Stimulated activated CD8-positive, alpha-beta memory T cell treated with anti-CD3 and anti-CD28 coated beads, Interleukin-4, amount 100 ng/mL, for 48 hours (primary cell): ENCODE results near the gene PEX13.
"Not testable (repeated sequence)": the region's sequence is repeated elsewhere in the genome, so short reads cannot be mapped to it uniquely, and the experiment has no call there.

Experiments used
- DNase-seq: peaks from one replicate; pipeline ENCODE4 v3.0.0-alpha.2; 2020

Gene PEX13

DNA sequence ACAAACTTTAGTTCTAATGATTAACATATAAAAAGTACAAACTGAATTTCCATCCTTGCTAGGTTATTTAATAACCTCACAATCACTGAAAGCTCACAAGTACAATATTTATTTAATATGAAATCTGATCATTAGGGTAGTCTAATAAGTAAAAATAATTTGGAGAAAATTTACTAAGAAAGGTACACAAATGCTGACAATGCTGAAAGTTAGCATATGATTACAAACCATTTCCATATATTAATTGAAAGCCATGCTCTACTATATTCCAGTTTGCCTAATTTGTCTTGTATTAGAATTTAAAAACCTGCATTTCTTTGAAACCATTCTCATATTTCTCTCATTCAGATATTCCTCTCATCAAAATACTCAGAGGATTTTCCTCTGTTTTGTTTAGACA lies 8.2 kb upstream of the PEX13 start:
- DNase-seq: no peak

DNA sequence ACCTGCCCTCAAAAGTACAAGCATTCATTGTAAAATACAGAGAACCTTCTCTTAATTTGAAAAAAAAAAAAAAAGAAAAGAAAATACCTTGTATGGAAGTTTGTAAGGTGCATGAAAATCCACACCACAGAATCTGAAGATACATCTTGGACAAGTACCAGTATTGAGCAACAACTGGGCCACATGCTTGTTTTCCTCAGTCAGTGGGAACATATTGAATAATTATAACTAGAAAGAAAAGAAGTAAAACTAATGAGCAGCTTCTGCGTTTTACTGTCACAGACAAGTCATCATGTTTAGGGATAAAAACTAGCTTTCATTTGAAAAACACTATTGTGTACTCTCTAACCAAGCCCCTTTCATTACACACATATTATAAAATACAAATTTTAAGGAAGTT lies 5.8 kb upstream of the PEX13 start:
- DNase-seq: no peak

DNA sequence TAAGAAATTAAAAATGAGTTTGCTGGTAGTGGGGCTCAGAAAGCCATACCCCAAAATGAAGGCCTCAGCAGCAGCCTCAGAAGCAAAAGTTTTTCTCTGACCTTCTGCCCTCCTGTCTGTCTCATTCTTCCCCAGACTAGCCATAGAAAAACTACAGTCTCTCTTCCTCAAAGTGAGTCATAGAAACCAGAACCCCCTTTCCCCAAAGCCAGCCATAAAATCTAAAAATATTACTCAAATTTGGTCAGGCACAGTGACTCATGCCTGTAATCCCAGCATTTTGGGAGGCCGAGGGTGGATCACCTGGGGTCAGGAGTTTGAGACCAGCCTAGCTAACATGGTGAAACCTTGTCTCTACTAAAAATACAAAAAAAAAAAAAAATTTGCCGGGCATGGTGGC lies 5.2 kb upstream of the PEX13 start:
- peak; percentile 44 for DNase-seq

DNA sequence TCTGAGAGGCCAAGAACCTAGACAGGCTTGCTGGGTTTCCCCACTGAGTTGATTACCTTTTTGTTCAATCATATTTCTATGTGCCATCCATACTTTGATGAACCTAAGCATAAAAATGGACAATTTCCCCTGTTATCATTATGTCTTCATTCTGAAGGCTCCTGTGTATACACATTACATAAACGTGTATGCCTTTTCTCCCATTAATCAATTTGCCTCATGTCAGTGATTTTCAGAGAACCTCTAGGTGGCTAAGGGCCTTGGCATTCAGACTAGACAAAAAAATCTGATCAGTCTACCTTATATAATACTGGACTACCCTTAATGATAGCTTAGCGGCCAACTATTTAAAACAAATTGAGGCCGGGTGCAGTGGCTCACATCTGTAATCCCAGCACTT lies 4.1 kb upstream of the PEX13 start:
- no peak for DNase-seq

DNA sequence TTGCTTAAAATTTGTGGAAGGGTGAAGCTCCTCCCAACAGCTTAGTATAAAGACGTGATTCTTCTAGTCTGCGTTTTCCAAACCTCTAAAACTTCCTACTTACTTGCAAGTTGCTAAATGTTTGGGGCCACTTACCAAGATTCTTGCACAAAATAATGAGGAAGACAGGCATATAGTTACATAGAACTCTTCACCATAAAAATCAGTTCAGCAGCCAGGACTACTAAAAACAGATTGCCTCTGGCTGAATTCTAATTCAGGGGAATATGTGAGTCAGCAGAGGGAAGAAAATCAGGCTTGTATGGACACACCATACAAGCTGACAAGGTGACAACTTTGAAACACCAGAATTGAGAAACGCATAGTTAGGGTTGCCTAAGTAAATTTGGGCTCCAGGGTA lies 2.8 kb upstream of the PEX13 start:
- no peak for DNase-seq

DNA sequence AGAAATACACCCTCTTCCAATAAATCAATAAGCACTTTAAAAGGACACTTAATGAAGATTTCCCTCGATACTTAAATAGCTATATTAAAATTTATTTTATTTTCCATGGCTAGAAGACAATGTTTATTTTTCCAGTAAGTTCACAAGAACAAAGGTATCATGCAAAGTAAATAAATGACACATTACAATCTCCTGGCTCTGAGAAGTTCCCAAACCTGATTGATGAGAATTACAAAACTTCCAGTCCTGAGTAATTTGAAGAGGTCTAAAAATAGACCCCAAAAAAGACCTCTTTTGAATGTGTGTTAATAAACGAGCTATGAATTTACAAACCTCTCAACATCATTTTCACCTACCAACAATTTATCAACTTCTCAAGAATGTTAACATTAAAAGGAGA lies 1.5 kb upstream of the PEX13 start:
- no peak for DNase-seq

DNA sequence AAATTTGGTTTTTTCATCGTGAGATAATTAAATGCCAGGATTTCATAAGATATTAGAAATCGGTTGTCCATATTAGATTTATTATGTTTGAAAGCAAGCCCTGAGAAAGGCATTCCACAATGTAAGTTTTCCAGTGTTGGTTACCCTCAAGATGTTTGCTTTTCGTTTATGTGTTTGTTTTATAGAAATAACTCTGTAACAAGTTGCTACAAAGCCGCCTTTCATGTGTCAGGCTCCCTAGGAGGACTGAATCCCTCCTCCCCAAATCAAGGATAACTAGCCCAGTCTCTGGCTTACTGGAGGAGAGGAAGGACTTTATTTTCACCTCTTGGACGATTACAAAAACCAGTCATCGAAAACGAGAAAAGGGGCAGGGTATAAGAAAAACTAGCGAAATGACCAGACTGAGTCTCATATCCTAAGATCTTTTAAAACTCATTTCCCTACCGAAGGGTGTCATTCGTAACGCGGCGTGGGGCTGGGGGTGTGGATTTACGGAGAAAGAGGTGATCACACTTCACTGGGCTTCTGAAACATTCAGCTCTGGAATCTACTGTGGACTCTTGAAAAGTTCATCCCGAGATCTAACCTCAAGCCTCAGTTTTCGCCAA lies 1.0 kb upstream of the PEX13 start:
- DNase-seq: peak; percentile 71

DNA sequence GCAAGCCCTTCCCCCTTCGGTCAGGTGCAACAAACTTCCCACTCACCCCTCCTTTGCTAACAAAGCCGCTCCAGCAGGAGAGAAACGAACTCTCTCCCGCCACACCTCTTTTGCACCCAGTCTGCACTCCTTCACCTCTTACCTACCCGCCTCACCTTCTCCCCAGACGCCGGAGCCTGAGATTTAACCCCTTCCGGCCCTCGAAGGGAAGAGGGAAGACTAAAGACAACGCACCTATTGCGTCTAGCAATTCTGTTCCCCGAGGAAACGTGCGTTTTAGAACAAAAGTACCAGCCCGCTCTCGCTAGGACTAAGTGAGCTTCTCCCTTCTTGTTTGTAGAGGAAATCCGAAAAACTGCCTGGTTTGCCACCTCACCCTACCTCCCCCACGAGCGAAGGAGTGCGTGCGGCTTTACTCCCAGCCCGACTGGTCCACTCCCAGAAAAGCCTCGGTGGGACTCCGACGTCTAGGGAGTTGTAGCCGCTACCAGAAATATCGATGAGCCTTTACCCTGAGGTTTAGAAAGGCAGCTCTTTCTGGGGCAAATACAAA lies 441 bp upstream of the PEX13 start:
- DNase-seq: peak; percentile 81

DNA sequence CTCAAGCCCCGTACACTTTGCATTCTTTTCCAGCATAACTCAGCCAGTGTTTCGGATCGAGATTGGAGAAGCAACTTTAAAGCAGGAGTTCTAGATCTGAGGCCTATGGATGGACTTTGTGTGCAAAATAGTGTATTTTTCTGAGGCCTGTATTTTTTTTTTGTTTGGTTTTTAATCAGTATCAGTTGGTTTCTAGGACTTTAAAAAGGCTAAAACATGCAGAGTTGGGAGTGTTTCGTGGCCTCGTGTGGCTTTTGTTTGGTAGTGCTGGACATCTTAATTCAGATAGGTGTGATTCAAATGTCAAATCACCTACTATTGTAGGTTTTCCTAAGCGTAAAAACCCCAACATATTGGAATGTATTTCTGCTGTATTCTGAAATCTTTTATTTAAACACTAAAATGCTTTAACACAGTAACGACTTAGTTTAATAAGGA lies 817 bp downstream of the PEX13 start:
- no peak for DNase-seq

DNA sequence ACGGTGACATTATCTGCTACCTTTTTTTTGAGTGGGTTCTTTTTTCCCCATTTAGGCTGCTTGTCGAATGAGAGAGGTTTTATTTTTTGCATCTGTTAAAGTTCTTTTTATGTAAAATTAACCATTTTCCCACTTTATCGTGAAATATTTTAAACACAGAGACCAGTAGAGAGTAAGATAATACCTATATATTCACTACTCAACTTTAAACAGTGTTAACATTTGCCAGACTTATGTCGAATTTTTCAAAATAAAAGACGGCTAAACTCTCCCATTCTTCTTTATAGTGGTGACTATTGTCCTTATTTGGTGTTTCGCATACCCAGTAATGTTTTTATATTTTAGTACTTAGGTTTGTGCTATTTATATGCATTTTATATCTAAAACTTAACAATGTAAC lies 1.3 kb downstream of the PEX13 start:
- DNase-seq: no peak

DNA sequence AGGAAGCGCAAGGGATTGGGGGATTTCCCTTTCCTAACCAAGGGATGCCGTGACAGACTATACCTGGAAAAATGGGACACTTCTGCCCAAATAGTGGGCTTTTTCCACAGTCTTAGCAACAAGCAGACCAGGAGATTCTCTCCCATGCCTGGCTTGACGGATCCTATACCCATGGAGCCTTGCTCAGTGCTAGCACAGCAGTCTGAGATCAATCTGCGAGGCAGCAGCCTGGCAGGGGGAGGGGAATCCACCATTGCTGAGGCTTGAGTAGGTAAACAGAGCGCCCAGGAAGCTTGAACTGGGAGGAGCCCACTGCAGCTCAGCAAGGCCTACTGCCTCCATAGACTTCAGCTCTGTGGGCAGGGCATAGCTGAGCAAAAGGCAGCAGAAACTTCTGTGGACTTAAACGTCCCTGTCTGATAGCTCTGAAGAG lies 3.7 kb downstream of the PEX13 start:
- DNase-seq: no peak

DNA sequence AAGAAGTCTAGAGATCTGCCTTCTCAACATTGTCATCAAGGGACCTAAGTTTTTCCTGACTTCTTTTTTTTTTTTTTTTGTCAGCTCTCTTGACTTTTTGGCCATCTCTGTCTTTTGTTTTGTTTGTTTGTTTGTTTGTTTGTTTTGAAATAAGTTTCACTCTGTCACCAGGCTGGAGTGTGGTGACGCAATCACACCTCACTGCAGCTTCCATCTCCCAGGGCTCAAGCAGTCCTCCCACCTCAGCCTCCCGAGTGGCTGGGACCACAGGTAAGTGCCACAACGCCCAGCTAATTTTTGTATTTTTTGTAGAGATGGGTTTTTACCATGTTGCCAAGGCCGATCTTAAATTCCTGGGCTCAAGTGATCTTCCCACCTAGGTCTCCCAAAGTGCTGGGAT lies 6.2 kb downstream of the PEX13 start:
- DNase-seq: no peak

DNA sequence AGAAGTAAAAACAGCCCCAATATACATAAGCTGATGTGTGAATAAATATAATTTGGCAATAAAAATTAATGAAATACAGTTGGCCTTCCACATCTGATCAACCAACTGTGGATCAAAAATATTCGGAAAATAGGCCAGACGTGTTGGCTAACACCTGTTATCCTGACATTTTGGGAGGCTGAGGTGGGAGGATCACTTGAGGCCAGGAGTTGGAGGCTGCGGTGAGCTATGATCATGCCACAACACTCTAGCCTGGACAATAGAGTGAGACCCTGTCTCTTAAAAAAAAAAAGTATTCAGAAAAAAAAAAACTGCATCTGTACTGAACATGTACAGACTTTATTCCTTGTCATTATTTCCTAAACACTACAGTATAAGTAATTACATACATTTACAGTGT lies 12.0 kb downstream of the PEX13 start:
- DNase-seq: no peak

DNA sequence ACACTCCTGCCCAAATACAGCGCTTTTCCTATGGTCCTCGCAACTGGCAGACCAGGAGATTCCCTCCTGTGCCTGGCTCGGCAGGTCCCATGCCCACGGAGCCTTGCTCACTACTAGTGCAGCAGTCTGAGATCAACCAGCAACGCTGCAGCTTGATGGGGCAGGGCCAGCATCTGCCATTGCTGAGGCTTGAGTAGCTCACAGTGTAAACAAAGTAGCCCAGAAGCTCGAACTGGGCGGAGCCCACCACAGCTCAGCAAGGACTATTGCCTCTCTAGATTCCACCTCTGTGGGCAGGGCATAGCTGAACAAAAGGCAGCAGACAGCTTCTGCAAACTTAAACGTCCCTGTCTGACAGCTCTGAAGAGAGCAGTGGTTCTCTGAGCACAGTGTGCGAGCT lies 17.1 kb downstream of the PEX13 start:
- not testable (repeated sequence) for DNase-seq

DNA sequence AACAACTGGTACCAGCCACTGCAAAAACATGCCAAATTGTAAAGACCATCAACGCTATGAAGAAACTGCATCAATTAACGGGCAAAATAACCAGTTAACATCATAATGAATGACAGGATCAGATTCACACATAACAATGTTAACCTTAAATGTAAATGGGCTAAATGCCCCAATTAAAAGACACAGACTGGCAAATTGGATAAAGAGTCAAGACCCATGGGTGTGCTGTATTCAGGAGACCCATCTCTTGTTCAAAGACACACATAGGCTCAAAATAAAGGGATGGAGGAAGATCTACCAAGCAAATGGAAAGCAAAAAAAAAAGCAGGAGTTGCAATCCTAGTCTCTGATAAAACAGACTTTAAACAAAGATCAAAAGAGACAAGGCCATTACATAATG lies 19.1 kb downstream of the PEX13 start:
- DNase-seq: not testable (repeated sequence)

DNA sequence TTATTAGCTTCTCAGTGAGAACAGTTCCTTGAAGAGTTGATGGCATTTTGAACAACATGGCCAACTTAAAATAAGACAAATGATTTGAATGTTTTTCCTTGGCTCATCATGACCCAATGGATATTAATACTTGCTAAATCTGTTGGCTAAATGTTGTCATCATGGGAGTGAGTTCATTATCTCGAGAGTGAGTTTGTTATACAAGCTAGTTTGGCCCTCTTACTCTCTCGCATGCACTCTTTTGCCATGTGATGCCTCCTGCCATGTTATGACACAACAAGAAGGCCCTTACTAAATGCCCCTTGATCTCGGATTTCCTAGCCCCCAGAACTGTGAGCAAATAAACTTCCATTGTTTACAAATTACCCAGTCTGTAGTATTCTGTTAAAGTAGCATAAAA lies 25.3 kb downstream of the PEX13 start:
- no peak for DNase-seq

DNA sequence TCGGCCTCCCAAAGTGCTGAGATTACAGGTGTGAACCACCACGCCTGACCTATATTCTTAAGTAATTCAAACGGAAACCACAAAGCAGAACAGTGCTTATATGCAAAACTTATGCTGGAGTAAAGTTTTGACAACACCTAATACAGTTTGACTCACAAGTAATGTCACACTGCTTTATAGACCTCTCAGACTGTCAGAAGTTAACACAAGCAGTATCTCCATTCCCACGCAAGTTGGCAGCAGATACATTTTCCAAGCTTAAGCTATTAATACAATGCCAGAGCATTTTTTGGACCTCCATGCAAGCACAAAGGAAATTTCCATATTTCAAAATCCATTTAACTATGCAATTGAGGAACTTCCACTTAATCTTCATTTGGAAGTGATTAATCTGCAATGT lies 27.1 kb downstream of the PEX13 start:
- DNase-seq: no peak

DNA sequence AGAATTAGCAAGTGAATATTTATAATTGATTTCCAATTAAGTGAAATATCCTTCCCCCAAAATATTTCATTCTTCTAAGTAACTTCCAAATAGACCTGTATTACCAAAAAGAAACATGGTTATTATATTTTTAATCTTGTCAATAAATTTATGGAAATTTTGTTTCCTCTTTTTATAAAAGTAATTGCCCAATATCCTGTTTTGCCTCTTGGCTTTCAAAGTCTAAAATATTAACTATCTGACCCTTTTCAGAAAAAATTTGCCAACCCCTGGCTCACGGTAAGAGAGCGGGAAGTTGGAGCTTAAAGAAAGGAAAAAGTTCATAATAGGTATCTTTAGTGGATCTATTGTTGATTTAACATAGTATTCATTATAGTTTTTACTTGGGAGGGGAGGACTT lies 27.7 kb downstream of the PEX13 start:
- no peak for DNase-seq

DNA sequence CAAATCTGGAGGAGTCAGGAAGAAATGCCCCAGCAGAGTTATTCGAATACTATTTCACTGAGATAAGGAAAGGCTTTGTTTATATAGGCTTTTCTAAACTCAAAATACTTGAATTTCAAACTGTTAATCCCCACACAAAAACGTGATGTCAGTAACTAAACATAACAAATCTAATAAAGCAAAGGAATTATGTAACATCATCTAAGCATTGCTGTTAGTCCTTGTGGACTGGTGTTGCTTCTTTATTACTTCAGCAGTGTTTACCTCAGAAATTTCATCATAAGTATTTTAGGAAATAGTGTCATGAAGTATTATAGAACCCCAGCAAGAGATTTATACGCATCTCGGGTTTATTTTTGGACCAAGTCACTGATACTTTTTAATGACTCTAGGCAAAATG lies 28.5 kb downstream of the PEX13 start:
- no peak for DNase-seq

DNA sequence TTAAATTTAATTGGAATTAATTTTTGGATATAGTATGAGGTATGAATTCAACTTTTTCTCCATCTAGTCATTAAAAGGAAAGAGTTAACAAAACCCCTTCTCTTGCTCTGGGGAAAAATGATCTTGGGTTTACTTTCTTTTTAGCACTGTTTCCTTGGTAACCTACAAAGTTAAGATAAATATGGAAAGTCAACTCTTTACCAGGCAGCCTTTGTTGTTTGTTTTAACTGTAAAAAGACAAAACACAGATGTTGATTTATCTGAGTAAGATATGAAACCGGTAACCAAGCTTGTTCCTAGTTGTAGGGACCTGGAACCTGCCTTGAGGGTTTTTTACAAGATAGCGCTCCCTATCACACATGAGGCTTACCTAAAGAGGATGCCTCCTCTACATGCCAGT lies 38.0 kb downstream of the PEX13 start:
- DNase-seq: no peak

DNA sequence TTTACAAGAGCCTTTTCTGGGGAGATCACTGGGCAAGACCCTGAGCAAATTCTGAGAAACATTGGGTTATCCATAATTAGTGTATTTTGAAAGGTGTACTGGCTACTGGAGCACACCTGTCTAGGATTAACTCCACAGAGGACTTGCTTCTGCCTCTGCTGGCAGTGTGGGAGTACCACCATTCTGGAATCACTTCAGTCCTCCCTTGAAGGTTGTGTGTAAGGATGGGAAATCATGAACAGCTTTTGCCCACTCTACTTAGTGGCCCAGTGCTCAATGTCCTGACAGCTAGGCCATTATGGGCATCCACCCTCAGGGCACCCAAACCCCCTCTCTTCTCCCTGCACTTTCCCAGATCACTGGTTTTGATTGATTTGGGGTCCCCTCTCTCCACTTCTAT lies 40.0 kb downstream of the PEX13 start:
- DNase-seq: no peak

DNA sequence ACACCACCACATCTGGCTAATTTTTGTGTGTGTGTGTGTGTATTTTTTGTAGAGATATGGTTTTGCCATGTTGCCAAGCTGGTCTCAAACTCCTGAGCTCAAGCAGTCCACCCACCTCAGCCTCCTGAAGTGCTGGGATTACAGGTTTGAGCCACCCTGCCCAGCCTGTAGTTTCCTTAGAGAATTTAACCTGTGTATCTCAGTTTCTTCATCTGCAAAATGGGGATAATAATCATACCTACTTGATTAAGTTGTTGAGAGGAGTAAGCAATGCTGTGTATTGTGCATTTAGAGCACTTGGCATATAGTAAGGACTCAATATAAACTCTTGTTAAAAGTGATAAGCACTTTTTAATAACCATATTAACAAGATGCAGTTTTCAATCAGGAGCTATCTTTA lies 41.9 kb downstream of the PEX13 start:
- no peak for DNase-seq

DNA sequence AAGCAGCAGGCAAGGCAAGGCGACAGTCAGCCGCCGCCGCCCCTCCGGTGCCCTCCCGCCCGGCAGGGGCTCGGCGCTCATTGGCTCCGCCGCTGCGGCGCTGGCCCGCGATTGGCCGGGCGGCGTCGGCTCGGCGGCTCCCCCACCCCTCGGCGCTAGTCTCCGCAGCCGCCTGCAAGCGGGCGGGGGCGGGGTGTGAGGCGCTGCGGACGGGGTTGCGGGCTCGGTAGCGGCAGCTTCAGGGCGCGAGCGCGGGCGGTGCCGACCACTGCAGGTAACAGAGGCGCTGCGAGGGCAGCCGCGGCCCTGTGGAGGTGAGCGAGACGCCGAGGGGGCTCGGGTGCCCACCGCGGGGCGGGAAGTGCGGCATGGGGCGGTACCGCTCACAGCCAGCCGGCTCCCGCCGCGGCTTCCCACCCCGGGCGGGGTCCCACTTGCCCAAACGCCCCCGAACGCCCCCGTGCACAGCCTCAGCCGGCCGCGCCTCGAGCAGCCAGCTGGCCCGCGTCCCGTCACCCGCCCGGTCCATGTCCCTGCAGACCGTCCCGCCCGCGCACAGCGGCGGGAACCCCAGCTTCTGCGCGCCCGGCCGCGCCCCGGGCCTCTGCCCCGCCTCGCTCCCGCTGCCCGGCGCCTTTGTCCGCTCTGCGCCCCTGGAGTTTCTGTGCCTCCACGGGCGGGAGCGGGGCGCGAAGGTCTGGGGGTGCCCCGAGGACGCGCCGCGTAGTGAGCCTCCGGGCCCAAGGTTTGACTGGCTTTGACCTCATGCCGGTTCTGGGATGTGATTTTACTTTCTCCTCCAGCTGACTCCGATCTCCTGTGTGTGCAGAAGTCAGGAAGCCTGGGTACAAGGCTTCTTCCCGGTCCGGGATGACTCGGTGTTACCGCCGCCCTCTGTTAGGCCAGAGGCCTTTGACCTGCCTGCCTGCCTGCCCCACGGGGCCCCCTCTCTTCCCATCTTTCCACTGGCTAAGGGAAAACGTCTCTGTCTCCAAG lies 48.5 kb downstream of the PEX13 start, which contains the start of gene SANBR:
Gene SANBR, plus strand, starts transcription at position 158 of the 996 bp plus-strand sequence. CDS start 4,480 bp downstream, outside the sequence.
- peak; percentile 84 for DNase-seq

DNA sequence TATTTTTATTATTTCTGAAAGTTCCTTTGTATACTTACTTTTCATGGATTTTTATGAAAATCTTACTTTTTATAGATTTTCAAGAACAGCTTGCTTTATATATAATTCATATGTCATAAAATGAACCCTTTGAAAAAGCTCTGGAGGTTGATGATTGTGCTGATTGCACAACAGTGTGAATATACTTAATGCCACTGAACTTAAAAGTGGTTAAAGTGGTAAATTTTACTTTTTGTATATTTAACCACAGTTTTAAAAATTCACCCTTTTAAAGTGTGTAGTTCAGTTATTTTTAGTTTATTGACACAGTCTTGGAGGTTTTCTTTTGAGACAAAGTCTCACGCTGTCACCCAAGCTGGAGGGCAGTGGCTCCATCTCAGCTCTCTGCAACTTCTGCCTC lies 56.6 kb downstream of the PEX13 start:
- DNase-seq: no peak
